Brain microvascular endothelial cell (primary cell): ENCODE results near the gene MRPS35.

Experiments
- DNase-seq: peaks from one replicate; pipeline ENCODE4 v3.0.0-alpha.2; 2020
- H3K27ac ChIP-seq: fragments of 250-450 bp; sonication (Bioruptor Pico); 2 replicates; pipeline ENCODE4 v1.5.1; 2020; ENCODE audit warnings: mild to moderate bottlenecking, moderate library complexity
- H3K27me3 ChIP-seq: fragments of 250-450 bp; sonication (Bioruptor Pico); replicated peaks from 2 replicates; pipeline ENCODE4 v1.5.1; 2020; ENCODE audit warnings: mild to moderate bottlenecking
- H3K36me3 ChIP-seq: fragments of 250-450 bp; sonication (Bioruptor Pico); replicated peaks from 2 replicates; pipeline ENCODE4 v1.5.1; 2020; ENCODE audit warnings: mild to moderate bottlenecking
- H3K4me3 ChIP-seq: 2 replicates; pipeline ENCODE4 v1.5.1; 2011; ENCODE audit warnings: low read depth, mild to moderate bottlenecking, control low read depth, low read length, moderate library complexity
- in situ Hi-C: cut with HindIII; loops from 2 replicates; pipeline ENCODE4 v1.10.0; 2017; ENCODE audit warnings: low sequenced_read_pairs, low pct_ligation_motif_present
- TF ChIP-seq, protein P1 (sequence below): IDR thresholded peaks from 2 replicates; pipeline ENCODE4 v1.5.1; 2011; ENCODE audit warnings: low read depth, mild to moderate bottlenecking, moderate library complexity, low read length, control low read depth, inconsistent platforms; ENCODE audit errors: missing control alignments

MRPS35 gene

DNA sequence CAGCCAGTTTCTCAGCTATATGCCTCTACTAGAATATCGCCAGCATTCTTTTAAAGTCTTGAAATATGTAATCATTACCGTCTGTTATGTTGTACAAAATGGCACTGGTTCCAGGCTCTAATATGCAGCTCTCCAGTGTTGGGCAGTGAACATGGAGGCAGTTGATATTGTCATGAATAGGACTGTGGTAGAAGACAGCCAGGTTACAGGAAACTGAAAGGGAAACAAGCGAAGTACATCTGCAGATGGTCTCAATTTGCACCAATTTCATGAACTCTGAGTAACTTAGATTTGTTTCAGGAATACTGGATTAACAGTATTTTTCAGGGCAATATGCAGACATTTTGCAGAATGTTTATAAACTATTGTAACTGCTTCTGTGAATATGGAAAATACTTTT is 56.0 kb downstream of the MRPS35 start:
- H3K4me3 ChIP-seq = no peak overlapping the region
- no peak overlapping the region for H3K27ac ChIP-seq
- H3K27me3 ChIP-seq = no peaks in the 10 kb centered on the region
- TF ChIP-seq, protein P1, sequence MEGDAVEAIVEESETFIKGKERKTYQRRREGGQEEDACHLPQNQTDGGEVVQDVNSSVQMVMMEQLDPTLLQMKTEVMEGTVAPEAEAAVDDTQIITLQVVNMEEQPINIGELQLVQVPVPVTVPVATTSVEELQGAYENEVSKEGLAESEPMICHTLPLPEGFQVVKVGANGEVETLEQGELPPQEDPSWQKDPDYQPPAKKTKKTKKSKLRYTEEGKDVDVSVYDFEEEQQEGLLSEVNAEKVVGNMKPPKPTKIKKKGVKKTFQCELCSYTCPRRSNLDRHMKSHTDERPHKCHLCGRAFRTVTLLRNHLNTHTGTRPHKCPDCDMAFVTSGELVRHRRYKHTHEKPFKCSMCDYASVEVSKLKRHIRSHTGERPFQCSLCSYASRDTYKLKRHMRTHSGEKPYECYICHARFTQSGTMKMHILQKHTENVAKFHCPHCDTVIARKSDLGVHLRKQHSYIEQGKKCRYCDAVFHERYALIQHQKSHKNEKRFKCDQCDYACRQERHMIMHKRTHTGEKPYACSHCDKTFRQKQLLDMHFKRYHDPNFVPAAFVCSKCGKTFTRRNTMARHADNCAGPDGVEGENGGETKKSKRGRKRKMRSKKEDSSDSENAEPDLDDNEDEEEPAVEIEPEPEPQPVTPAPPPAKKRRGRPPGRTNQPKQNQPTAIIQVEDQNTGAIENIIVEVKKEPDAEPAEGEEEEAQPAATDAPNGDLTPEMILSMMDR = no peak
- no peak for DNase-seq
- in situ Hi-C loops = no loop called here
- H3K36me3 ChIP-seq = no peaks in the 10 kb centered on the region

DNA sequence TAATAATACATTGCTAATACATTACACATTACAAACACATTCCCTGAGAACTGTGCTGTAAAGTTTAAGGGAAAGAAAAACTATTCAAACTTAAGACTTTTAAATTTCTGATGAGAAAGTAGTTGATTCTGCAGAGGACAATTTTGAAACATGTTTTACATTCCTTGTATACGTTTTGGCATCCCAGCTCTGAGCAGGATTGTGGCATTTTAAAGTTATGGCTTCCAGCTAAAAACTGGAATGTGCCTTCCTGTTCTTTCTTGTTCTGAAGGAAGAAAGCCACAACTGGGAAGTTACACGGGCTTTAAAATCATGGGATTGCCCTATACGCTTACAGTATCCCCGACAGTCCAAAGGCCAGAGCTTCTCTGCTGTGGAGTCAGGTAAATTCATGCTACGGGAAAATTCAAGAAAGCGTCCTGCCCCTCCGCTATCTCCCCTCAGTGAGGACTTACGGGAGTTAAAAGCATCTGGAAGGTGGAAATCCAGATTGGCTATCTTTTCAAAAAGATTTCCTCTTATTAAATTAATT is 58.6 kb downstream of the MRPS35 start:
- TF ChIP-seq, protein P1 = no peak
- Histone ChIP-seq H3K36me3 (no peaks in the 10 kb centered on the region), H3K27ac (no peak overlapping the region), H3K4me3 (no peak overlapping the region), H3K27me3 (no peaks in the 10 kb centered on the region)
- in situ Hi-C loops = no loop called here
- no peak for DNase-seq

DNA sequence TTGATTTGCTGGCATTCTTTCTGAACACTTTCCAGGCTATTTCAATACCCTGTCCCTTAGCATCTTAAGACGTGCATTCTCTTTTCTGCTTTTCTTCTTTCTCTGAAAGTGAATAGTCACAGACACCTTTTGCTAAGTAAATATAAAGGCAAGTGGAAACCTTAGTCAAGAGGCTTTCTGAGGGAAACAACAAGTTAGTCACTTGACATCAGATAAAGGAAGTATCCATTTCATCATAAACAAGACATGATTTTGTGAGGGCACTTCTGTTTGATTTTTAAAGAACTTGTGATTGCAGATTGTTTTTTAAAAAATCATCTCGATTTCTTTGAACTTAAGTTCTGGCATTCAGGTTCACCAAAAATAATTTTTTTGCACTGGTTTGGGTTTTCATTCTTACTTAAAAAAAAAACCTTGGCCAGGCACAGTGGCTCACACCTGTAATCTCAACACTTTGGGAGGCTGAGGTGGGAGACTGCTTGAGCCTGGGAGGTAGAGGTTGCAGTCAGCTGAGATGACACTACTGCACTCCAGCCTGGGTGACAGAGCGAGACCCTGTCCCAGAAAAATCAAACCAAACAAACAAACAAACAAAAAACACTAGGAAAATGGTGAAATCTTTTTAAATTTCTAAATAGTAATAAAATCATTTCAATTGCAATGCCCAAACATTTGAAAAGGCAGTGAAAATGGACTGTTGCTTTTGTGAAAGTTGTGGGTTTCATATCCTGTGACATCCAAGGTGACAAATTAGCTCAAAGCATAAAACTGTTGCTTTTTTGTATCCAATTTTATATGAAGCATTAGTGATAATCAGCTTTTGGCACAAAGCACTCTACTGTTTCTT is 61.1 kb downstream of the MRPS35 start:
- TF ChIP-seq, protein P1 = no peak
- in situ Hi-C loops = no loop called here
- Histone ChIP-seq H3K4me3 (no peak overlapping the region), H3K27ac (no peak overlapping the region), H3K36me3 (no peaks in the 10 kb centered on the region), H3K27me3 (no peaks in the 10 kb centered on the region)
- no peak for DNase-seq

DNA sequence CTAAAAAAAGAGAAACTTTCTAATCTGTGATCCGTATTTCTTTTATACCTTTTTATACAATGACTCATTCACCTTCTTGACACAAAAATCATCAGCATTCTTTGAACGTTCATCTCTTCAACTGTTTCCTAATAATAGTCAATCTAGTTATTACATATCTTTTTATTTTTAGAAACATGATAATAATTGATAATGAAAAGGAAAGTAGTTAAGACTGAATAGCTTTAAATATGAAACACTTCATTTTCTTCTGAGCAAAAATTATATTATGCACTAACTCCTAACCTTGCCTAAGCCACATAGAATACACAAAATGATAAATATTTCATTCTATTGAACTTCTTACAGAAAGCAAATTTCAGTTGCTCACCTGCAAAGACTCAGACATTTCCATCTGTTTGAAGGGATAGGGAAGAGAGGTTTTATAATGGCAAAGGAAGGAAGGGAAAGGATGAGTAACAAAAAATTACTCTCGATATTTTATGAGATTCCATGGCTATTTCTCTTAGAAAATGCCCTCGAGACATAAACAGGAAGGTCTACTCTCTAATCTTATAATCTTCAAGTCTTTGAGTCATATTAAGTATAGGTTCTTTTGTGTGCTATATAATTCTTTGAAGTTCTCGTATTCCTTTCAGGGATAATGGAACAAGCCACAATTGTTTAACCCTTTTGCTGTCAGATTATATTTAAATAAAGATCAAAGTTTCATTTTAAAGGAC is 61.9 kb downstream of the MRPS35 start:
- no peak for DNase-seq
- in situ Hi-C loops = no loop called here
- no peak overlapping the region for H3K27ac ChIP-seq
- H3K4me3 ChIP-seq = no peak overlapping the region
- TF ChIP-seq, protein P1 = no peak
- H3K27me3 ChIP-seq = no peaks in the 10 kb centered on the region
- H3K36me3 ChIP-seq = no peaks in the 10 kb centered on the region

DNA sequence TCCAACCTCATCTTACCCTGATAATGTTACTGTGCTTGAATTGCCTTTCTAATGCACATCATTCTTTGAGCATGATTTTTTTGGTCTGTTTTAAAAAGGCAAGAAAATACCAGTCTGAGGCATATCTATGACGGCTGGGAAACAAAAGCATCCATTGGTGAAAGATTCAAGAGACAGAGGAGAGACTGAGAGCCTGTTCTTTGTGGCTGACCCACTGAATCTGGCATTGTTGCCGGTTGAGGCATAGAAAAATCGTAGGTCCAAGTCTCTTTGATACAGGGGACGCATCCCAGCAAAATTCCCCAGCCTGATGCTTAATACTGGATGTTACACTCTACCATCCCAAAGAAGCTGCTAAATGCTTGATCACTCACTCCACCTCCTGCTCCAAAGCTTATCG is 66.5 kb downstream of the MRPS35 start:
- H3K27ac ChIP-seq = no peak overlapping the region
- in situ Hi-C loops = no loop called here
- no peak for DNase-seq
- H3K27me3 ChIP-seq = no peaks in the 10 kb centered on the region
- TF ChIP-seq, protein P1 = no peak
- no peaks in the 10 kb centered on the region for H3K36me3 ChIP-seq
- no peak overlapping the region for H3K4me3 ChIP-seq
